HG03432 (cell line): ENCODE measurements around the gene CD244.

ENCODE experiments used
- ATAC-seq: cut with Tn5 transposase; IDR thresholded peaks from one replicate; pipeline ENCODE4 v1.9.1; 2021; ENCODE audit warnings: mild to moderate bottlenecking, moderate library complexity; ENCODE audit not compliant: unreplicated experiment

The CD244 gene

GRCh38 chr1:160850993-160851392 lies 11.7 kb downstream of the CD244 start:
- no peak for ATAC-seq

GRCh38 chr1:160850541-160850940 lies 12.1 kb downstream of the CD244 start:
- ATAC-seq: no peak

- ATAC-seq: no peak
These were observed 16.4 kb downstream of the CD244 start for GRCh38 chr1:160846281-160846680.

- no peak for ATAC-seq
These were observed 18.0 kb downstream of the CD244 start for GRCh38 chr1:160844447-160845232.

- no peak for ATAC-seq
These were observed 21.6 kb downstream of the CD244 start for GRCh38 chr1:160841079-160841478.

- ATAC-seq: no peak
These were observed 22.9 kb downstream of the CD244 start for GRCh38 chr1:160839746-160840145.

- ATAC-seq: no peak
These were observed 23.8 kb downstream of the CD244 start for GRCh38 chr1:160838888-160839287.

- peak; percentile 89 for ATAC-seq
These were observed 25.0 kb downstream of the CD244 start for GRCh38 chr1:160837558-160838205.

GRCh38 chr1:160836981-160837557 lies 25.6 kb downstream of the CD244 start:
- ATAC-seq: no peak

GRCh38 chr1:160836561-160836960 lies 26.1 kb downstream of the CD244 start:
- ATAC-seq: no peak

GRCh38 chr1:160835751-160836150 lies 26.9 kb downstream of the CD244 start:
- ATAC-seq: no peak

- no peak for ATAC-seq
These were observed 27.6 kb downstream of the CD244 start for GRCh38 chr1:160834945-160835565.

GRCh38 chr1:160830321-160831153 lies 32.1 kb downstream of the CD244 start:
- ATAC-seq: peak; percentile 60

GRCh38 chr1:160829766-160830165 lies 32.9 kb downstream of the CD244 start:
- no peak for ATAC-seq

- ATAC-seq: no peak
These were observed 35.3 kb downstream of the CD244 start for GRCh38 chr1:160827418-160827817.

GRCh38 chr1:160826546-160826945 lies 36.1 kb downstream of the CD244 start:
- ATAC-seq: no peak

GRCh38 chr1:160823296-160823695 lies 39.4 kb downstream of the CD244 start:
- ATAC-seq: no peak

GRCh38 chr1:160821627-160822026 lies 41.1 kb downstream of the CD244 start:
- ATAC-seq: no peak

- no peak for ATAC-seq
These were observed 43.5 kb downstream of the CD244 start for GRCh38 chr1:160819186-160819585.

- ATAC-seq: no peak
These were observed 44.3 kb downstream of the CD244 start for GRCh38 chr1:160818207-160818937.
